ENCODE measurements around the gene SLC20A1. TPM values are rescaled to one million over a fixed set of nuclear protein-coding genes. Genes with fewer than 3 reads are reported as not detected.
"Not testable (repeated sequence)": the region's sequence is repeated elsewhere in the genome, so short reads cannot be mapped to it uniquely, and the experiment has no call there.

SLC20A1 gene
- total RNA-seq, 2 donors from 2014 or later: 77.3 to 124 TPM

GRCh38 chr2:112692918-112693317 is 47.2 kb downstream of the SLC20A1 start:
- Mint-ChIP-seq H3K9me3 (no peaks in the 10 kb centered on the region), H3K36me3 (ENCODE audit: low read depth) (no peaks in the 10 kb centered on the region), H3K27me3 (no peaks in the 10 kb centered on the region), H3K27ac (peak overlapping the region; percentile 92), H3K4me3 (peak overlapping the region; percentile 79), H3K4me1 (peaks cover 28% of the 10 kb centered on the region)
- ATAC-seq (replicated peaks): peak; percentile 73

- no peaks in the 10 kb centered on the region for H3K9me3 Mint-ChIP-seq
- no peak for ATAC-seq (replicated peaks)
- H3K27ac Mint-ChIP-seq: peak overlapping the region; percentile 92
- no peaks in the 10 kb centered on the region for H3K36me3 Mint-ChIP-seq (ENCODE audit: low read depth)
- no peaks in the 10 kb centered on the region for H3K27me3 Mint-ChIP-seq
- H3K4me3 Mint-ChIP-seq: peak overlapping the region; percentile 79
- peaks cover 28% of the 10 kb centered on the region for H3K4me1 Mint-ChIP-seq
Observed at GRCh38 chr2:112693596-112693995, 47.9 kb downstream of the SLC20A1 start.

- Mint-ChIP-seq H3K9me3 (no peaks in the 10 kb centered on the region), H3K4me1 (peaks cover 28% of the 10 kb centered on the region), H3K27ac (no peak overlapping the region)
Observed at GRCh38 chr2:112694182-112694581, 48.4 kb downstream of the SLC20A1 start.

GRCh38 chr2:112698834-112699515 is 53.2 kb downstream of the SLC20A1 start:
- H3K4me3 Mint-ChIP-seq: no peak overlapping the region
- H3K36me3 Mint-ChIP-seq (ENCODE audit: low read depth): no peaks in the 10 kb centered on the region
- H3K9me3 Mint-ChIP-seq: no peaks in the 10 kb centered on the region
- no peak overlapping the region for H3K27ac Mint-ChIP-seq
- peaks cover 4% of the 10 kb centered on the region for H3K27me3 Mint-ChIP-seq
- no peaks in the 10 kb centered on the region for H3K4me1 Mint-ChIP-seq
- ATAC-seq (replicated peaks): no peak

More at GRCh38 chr2:112694182-112694581, 48.4 kb downstream of the SLC20A1 start:
- Mint-ChIP-seq H3K36me3 (ENCODE audit: low read depth) (no peaks in the 10 kb centered on the region), H3K4me3 (no peak overlapping the region), H3K27me3 (no peaks in the 10 kb centered on the region)
- ATAC-seq (replicated peaks): no peak

GRCh38 chr2:112699984-112700667 is 54.4 kb downstream of the SLC20A1 start:
- no peaks in the 10 kb centered on the region for H3K9me3 Mint-ChIP-seq
- H3K36me3 Mint-ChIP-seq (ENCODE audit: low read depth): no peaks in the 10 kb centered on the region
- ATAC-seq (replicated peaks): no peak
- H3K27ac Mint-ChIP-seq: no peak overlapping the region
- H3K27me3 Mint-ChIP-seq: peaks cover 7% of the 10 kb centered on the region
- H3K4me3 Mint-ChIP-seq: no peak overlapping the region
- peaks cover 5% of the 10 kb centered on the region for H3K4me1 Mint-ChIP-seq

- H3K4me3 Mint-ChIP-seq: no peak overlapping the region
- H3K4me1 Mint-ChIP-seq: peaks cover 11% of the 10 kb centered on the region
- no peaks in the 10 kb centered on the region for H3K9me3 Mint-ChIP-seq
- peaks cover 7% of the 10 kb centered on the region for H3K27me3 Mint-ChIP-seq
- ATAC-seq (replicated peaks): no peak
- H3K36me3 Mint-ChIP-seq (ENCODE audit: low read depth): no peaks in the 10 kb centered on the region
- H3K27ac Mint-ChIP-seq: no peak overlapping the region
Observed at GRCh38 chr2:112701052-112701451, 55.3 kb downstream of the SLC20A1 start.

- H3K36me3 Mint-ChIP-seq (ENCODE audit: low read depth): no peaks in the 10 kb centered on the region
- no peak overlapping the region for H3K4me3 Mint-ChIP-seq
- no peak for ATAC-seq (replicated peaks)
- no peaks in the 10 kb centered on the region for H3K9me3 Mint-ChIP-seq
- H3K4me1 Mint-ChIP-seq: peaks cover 23% of the 10 kb centered on the region
- H3K27me3 Mint-ChIP-seq: peaks cover 7% of the 10 kb centered on the region
- H3K27ac Mint-ChIP-seq: no peak overlapping the region
Observed at GRCh38 chr2:112703684-112704083, 57.9 kb downstream of the SLC20A1 start.

GRCh38 chr2:112705575-112705974 is 59.8 kb downstream of the SLC20A1 start:
- ATAC-seq (replicated peaks): no peak
- Mint-ChIP-seq H3K9me3 (no peaks in the 10 kb centered on the region), H3K4me1 (peaks cover 23% of the 10 kb centered on the region), H3K4me3 (no peak overlapping the region), H3K27ac (no peak overlapping the region), H3K27me3 (peaks cover 5% of the 10 kb centered on the region), H3K36me3 (ENCODE audit: low read depth) (no peaks in the 10 kb centered on the region)

GRCh38 chr2:112706170-112706664 is 60.5 kb downstream of the SLC20A1 start:
- H3K36me3 Mint-ChIP-seq (ENCODE audit: low read depth): no peaks in the 10 kb centered on the region
- H3K9me3 Mint-ChIP-seq: no peaks in the 10 kb centered on the region
- H3K4me3 Mint-ChIP-seq: peak overlapping the region; percentile 56
- peak overlapping the region; percentile 53 for H3K27ac Mint-ChIP-seq
- H3K4me1 Mint-ChIP-seq: peaks cover 23% of the 10 kb centered on the region
- H3K27me3 Mint-ChIP-seq: peaks cover 3% of the 10 kb centered on the region
- ATAC-seq (replicated peaks): peak; percentile 93

- H3K27ac Mint-ChIP-seq, H3K9me3 Mint-ChIP-seq: not testable (repeated sequence)
Observed at GRCh38 chr2:112706947-112707346, 61.2 kb downstream of the SLC20A1 start.

GRCh38 chr2:112708968-112709367 is 63.2 kb downstream of the SLC20A1 start:
- H3K4me3 Mint-ChIP-seq: no peak overlapping the region
- H3K27me3 Mint-ChIP-seq: peaks cover 3% of the 10 kb centered on the region
- no peak for ATAC-seq (replicated peaks)
- H3K9me3 Mint-ChIP-seq: no peaks in the 10 kb centered on the region
- H3K36me3 Mint-ChIP-seq (ENCODE audit: low read depth): no peaks in the 10 kb centered on the region
- peaks cover 33% of the 10 kb centered on the region for H3K4me1 Mint-ChIP-seq
- H3K27ac Mint-ChIP-seq: peak overlapping the region; percentile 34

More at GRCh38 chr2:112706947-112707346, 61.2 kb downstream of the SLC20A1 start:
- H3K4me1 Mint-ChIP-seq: peaks cover 23% of the 10 kb centered on the region
- not testable (repeated sequence) for H3K4me3 Mint-ChIP-seq; H3K36me3 Mint-ChIP-seq (ENCODE audit: low read depth); ATAC-seq (replicated peaks); H3K27me3 Mint-ChIP-seq

GRCh38 chr2:112709703-112710102 is 64.0 kb downstream of the SLC20A1 start:
- Mint-ChIP-seq H3K27me3 (peaks cover 1% of the 10 kb centered on the region), H3K4me1 (peaks cover 30% of the 10 kb centered on the region), H3K9me3 (no peaks in the 10 kb centered on the region), H3K27ac (peak overlapping the region; percentile 34), H3K4me3 (no peak overlapping the region), H3K36me3 (ENCODE audit: low read depth) (no peaks in the 10 kb centered on the region)
- ATAC-seq (replicated peaks): no peak

GRCh38 chr2:112710956-112711750 is 65.4 kb downstream of the SLC20A1 start:
- Mint-ChIP-seq H3K36me3 (ENCODE audit: low read depth) (no peaks in the 10 kb centered on the region), H3K27me3 (no peaks in the 10 kb centered on the region), H3K4me3 (no peak overlapping the region), H3K9me3 (no peaks in the 10 kb centered on the region), H3K27ac (peak overlapping the region; percentile 9), H3K4me1 (peaks cover 21% of the 10 kb centered on the region)
- ATAC-seq (replicated peaks): no peak

- H3K4me3 Mint-ChIP-seq: no peak overlapping the region
- H3K27ac Mint-ChIP-seq: peak overlapping the region; percentile 74
- no peak for ATAC-seq (replicated peaks)
- H3K27me3 Mint-ChIP-seq: no peaks in the 10 kb centered on the region
- no peaks in the 10 kb centered on the region for H3K9me3 Mint-ChIP-seq
- no peaks in the 10 kb centered on the region for H3K36me3 Mint-ChIP-seq (ENCODE audit: low read depth)
- peaks cover 16% of the 10 kb centered on the region for H3K4me1 Mint-ChIP-seq
Observed at GRCh38 chr2:112712465-112712864, 66.7 kb downstream of the SLC20A1 start.

All from activated T-helper 17 cell treated with anti-CD3 and anti-CD28 coated beads, Interleukin-2, amount 50 U/mL, for 72 hours (primary cell).